H1 (cell line): Measurements from ENCODE around the gene GTF2A2. TPM values are rescaled to one million over a fixed set of nuclear protein-coding genes. Genes with fewer than 3 reads are reported as not detected.

Experiments
- CTCF ChIA-PET: fragments of 300-600 bp; sonication (Branson Sonifier 250); formaldehyde crosslinking; loops from one replicate; lab custom pipeline; 2021; ENCODE audit not compliant: partially characterized antibody; lab: Charles Lee
- POLR2A ChIA-PET: fragments of 300-600 bp; sonication (Branson Sonifier 250); formaldehyde crosslinking; loops from one replicate; lab custom pipeline; 2021; ENCODE audit warnings: inconsistent platforms; ENCODE audit not compliant: partially characterized antibody; lab: Charles Lee
- DNase-seq, 2 experiments: peaks; one replicate each; pipeline versions ENCODE4 v3.0.0 to v3.0.0-alpha.2; 2010 to 2022; ENCODE audit warnings: low spot score in 2 of 2, low read depth in 1 of 2, mixed read lengths in 1 of 2
- FAIRE-seq: peaks from 2 replicates; lab custom pipeline; 2011; peaks lifted over from hg19 to GRCh38; lab: Jason Lieb, UNC
- H2AFZ ChIP-seq: 2 replicates; pipeline ENCODE4 v1.8.1; 2012; ENCODE audit warnings: low read length, inconsistent platforms
- H2AK5ac ChIP-seq: 2 replicates; pipeline ENCODE4 v1.6.1; 2013; ENCODE audit warnings: low read depth, low read length
- H2BK120ac ChIP-seq: replicated peaks from 2 replicates; pipeline ENCODE3; 2013; ENCODE audit warnings: low read depth, low read length, inconsistent platforms
- H2BK12ac ChIP-seq: 2 replicates; pipeline ENCODE4 v1.6.1; 2013; ENCODE audit warnings: low read depth, low read length
- H2BK15ac ChIP-seq: 2 replicates; pipeline ENCODE4 v1.6.1; 2013; ENCODE audit warnings: low read length
- H2BK20ac ChIP-seq: 2 replicates; pipeline ENCODE4 v1.6.1; 2013; ENCODE audit warnings: low read length
- H2BK5ac ChIP-seq: 2 replicates; pipeline ENCODE4 v1.6.1; 2013; ENCODE audit warnings: low read depth, low read length
- H3K14ac ChIP-seq: 2 replicates; pipeline ENCODE4 v1.6.1; 2013; ENCODE audit warnings: inconsistent platforms; ENCODE audit not compliant: insufficient read length
- H3K18ac ChIP-seq: 2 replicates; pipeline ENCODE4 v1.6.1; 2013; ENCODE audit warnings: low read length; ENCODE audit errors: extremely low read depth
- H3K23ac ChIP-seq: 2 replicates; pipeline ENCODE4 v1.6.1; 2013; ENCODE audit warnings: inconsistent platforms; ENCODE audit not compliant: insufficient read length
- H3K23me2 ChIP-seq: 2 replicates; pipeline ENCODE4 v1.6.1; 2013; ENCODE audit warnings: low read depth, low read length
- H3K27ac ChIP-seq: 2 replicates; pipeline ENCODE4 v1.6.1; 2011; ENCODE audit warnings: low read depth, low read length, inconsistent platforms
- H3K27me3 ChIP-seq, 4 experiments: replicated peaks in 1 of 4; 1 replicate in 1 of 4; 2 replicates in 3 of 4; pipeline versions ENCODE4 v1.6.1 to v1.8.1; 2011 to 2013; ENCODE audit warnings: low read length in 3 of 4, mild to moderate bottlenecking in 3 of 4, inconsistent platforms in 2 of 4, mixed read lengths in 2 of 4, moderate library complexity in 1 of 4; ENCODE audit not compliant: control insufficient read depth in 3 of 4, insufficient read depth in 3 of 4; ENCODE audit errors: extremely low read depth in 1 of 4
- H3K36me3 ChIP-seq, 4 experiments: 2 replicates each; pipeline versions ENCODE4 v1.6.1 to v1.8.1; 2011 to 2013; ENCODE audit warnings: mild to moderate bottlenecking in 4 of 4, low read length in 3 of 4, moderate library complexity in 2 of 4, control low read depth in 1 of 4, inconsistent platforms in 1 of 4; ENCODE audit not compliant: insufficient read depth in 4 of 4, control insufficient read depth in 2 of 4
- H3K4ac ChIP-seq: replicated peaks from 2 replicates; pipeline ENCODE3; 2013; ENCODE audit warnings: low read length, low read depth, mixed read lengths, inconsistent platforms; ENCODE audit not compliant: insufficient read length
- H3K4me1 ChIP-seq, 4 experiments: replicated peaks in 1 of 4; 1 replicate in 1 of 4; 2 replicates in 3 of 4; pipeline versions ENCODE4 v1.6.1 to v1.8.1; 2011 to 2013; ENCODE audit warnings: low read length in 3 of 4, inconsistent platforms in 2 of 4, mixed read lengths in 1 of 4; ENCODE audit not compliant: insufficient read depth in 4 of 4, control insufficient read depth in 3 of 4
- H3K4me2 ChIP-seq, 2 experiments: 2 replicates each; pipeline versions ENCODE4 v1.6.1 to v1.8.1; 2011 to 2013; ENCODE audit warnings: low read depth in 2 of 2, low read length in 2 of 2, control low read depth in 1 of 2, inconsistent platforms in 1 of 2, mild to moderate bottlenecking in 1 of 2; ENCODE audit not compliant: insufficient read depth in 1 of 2
- H3K4me3 ChIP-seq, 4 experiments: fragments of 200-600, 300-600 bp in 1 of 4; sonication (generic), shearing (Covaris generic), sonication (Bioruptor Twin) in 1 of 4; 2 replicates each; pipeline versions ENCODE4 v1.5.1 to v1.8.1; 2011 to 2016; ENCODE audit warnings: low read length in 4 of 4, low read depth in 3 of 4, control low read depth in 2 of 4, inconsistent platforms in 2 of 4, mild to moderate bottlenecking in 2 of 4, mixed read lengths in 1 of 4, moderate library complexity in 1 of 4; ENCODE audit not compliant: insufficient read depth in 2 of 4; ENCODE audit errors: extremely low read depth in 1 of 4
- H3K56ac ChIP-seq: replicated peaks from 2 replicates; pipeline ENCODE3; 2013; ENCODE audit warnings: low read depth, mild to moderate bottlenecking, mixed read lengths, low read length, inconsistent platforms; ENCODE audit not compliant: insufficient read length
- H3K79me1 ChIP-seq: 2 replicates; pipeline ENCODE4 v1.6.1; 2013; ENCODE audit warnings: low read depth, low read length, control low read depth
- H3K79me2 ChIP-seq, 2 experiments: 2 replicates each; pipeline versions ENCODE4 v1.6.1 to v1.8.1; 2012 to 2013; ENCODE audit warnings: low read length in 2 of 2, mild to moderate bottlenecking in 2 of 2, inconsistent platforms in 1 of 2; ENCODE audit not compliant: insufficient read depth in 2 of 2, control insufficient read depth in 1 of 2
- H3K9ac ChIP-seq, 4 experiments: replicated peaks in 1 of 4; 1 replicate in 1 of 4; 2 replicates in 3 of 4; pipeline versions ENCODE4 v1.6.1 to v1.8.1; 2011 to 2013; ENCODE audit warnings: low read depth in 3 of 4, low read length in 3 of 4, control low read depth in 2 of 4, mild to moderate bottlenecking in 2 of 4, moderate library complexity in 2 of 4, inconsistent platforms in 1 of 4; ENCODE audit errors: extremely low read depth in 1 of 4
- H3K9me3 ChIP-seq, 2 experiments: 2 replicates each; pipeline versions ENCODE4 v1.6.1 to v1.8.1; 2012 to 2013; ENCODE audit warnings: mild to moderate bottlenecking in 2 of 2, moderate library complexity in 2 of 2, control low read depth in 1 of 2, inconsistent platforms in 1 of 2, low read depth in 1 of 2, low read length in 1 of 2, mixed read lengths in 1 of 2; ENCODE audit not compliant: insufficient read depth in 2 of 2
- H4K20me1 ChIP-seq, 2 experiments: replicated peaks in 1 of 2; 2 replicates each; pipeline versions ENCODE3 to v1.8.1; 2011 to 2013; ENCODE audit warnings: inconsistent platforms in 2 of 2, low read length in 2 of 2, mild to moderate bottlenecking in 1 of 2; ENCODE audit not compliant: insufficient read depth in 2 of 2, control insufficient read depth in 1 of 2
- H4K5ac ChIP-seq: 2 replicates; pipeline ENCODE4 v1.6.1; 2013; ENCODE audit warnings: low read length, low read depth, mixed read lengths, inconsistent platforms; ENCODE audit not compliant: insufficient read length
- H4K8ac ChIP-seq: 2 replicates; pipeline ENCODE4 v1.8.0; 2013; ENCODE audit warnings: mild to moderate bottlenecking, moderate library complexity, low read length, inconsistent platforms; ENCODE audit not compliant: insufficient read depth; ENCODE audit errors: extremely low read depth
- H4K91ac ChIP-seq: replicated peaks from 2 replicates; pipeline ENCODE3; 2013; ENCODE audit warnings: low read length, mixed read lengths, inconsistent platforms; ENCODE audit not compliant: insufficient read length
- ASH2L ChIP-seq: fragments of 200-600, 300-600 bp; sonication (generic); IDR thresholded peaks from one replicate; pipeline ENCODE4 v1.7.1; 2017; ENCODE audit warnings: low read length
- BRCA1 ChIP-seq: IDR thresholded peaks from 2 replicates; pipeline ENCODE4 v1.6.1; 2012; ENCODE audit warnings: low read depth, low read length, improper control_type of control experiment
- EZH2 ChIP-seq: fragments of 200-600 bp; sonication (generic); IDR thresholded peaks from 2 replicates; pipeline ENCODE4 v1.7.1; 2012; ENCODE audit warnings: low read depth, mild to moderate bottlenecking, moderate library complexity, low read length, inconsistent platforms; ENCODE audit not compliant: severe bottlenecking
- JUN ChIP-seq: IDR thresholded peaks from 2 replicates; pipeline ENCODE4 v1.6.1; 2011; ENCODE audit warnings: low read depth, mild to moderate bottlenecking, improper control_type of control experiment, low read length
- KDM4A ChIP-seq: IDR thresholded peaks from one replicate; pipeline ENCODE4 v1.7.1; 2012; ENCODE audit warnings: low read depth, mild to moderate bottlenecking, moderate library complexity, low read length, inconsistent platforms; ENCODE audit not compliant: severe bottlenecking
- KDM5A ChIP-seq: fragments of 200-600 bp; IDR thresholded peaks from 2 replicates; pipeline ENCODE4 v1.7.1; 2012; ENCODE audit warnings: mild to moderate bottlenecking, low read length, inconsistent platforms, mixed read lengths
- NANOG ChIP-seq: IDR thresholded peaks from 2 replicates; pipeline ENCODE4 v1.6.1; 2011; ENCODE audit warnings: low read length, low read depth, mild to moderate bottlenecking, inconsistent platforms; ENCODE audit not compliant: insufficient read depth, poor library complexity, severe bottlenecking
- POLR2A ChIP-seq, 2 experiments: IDR thresholded peaks; 1 replicate in 1 of 2; 2 replicates in 1 of 2; pipeline ENCODE4 v1.6.1; 2011; ENCODE audit warnings: low read depth in 2 of 2, low read length in 2 of 2, mild to moderate bottlenecking in 2 of 2; ENCODE audit errors: control extremely low read depth in 1 of 2
- POLR2AphosphoS5 ChIP-seq: IDR thresholded peaks from 2 replicates; pipeline ENCODE4 v1.6.1; 2011; ENCODE audit warnings: low read depth, low read length
- RNF2 ChIP-seq: fragments of 200-900, 300-1000 bp; sonication (generic); IDR thresholded peaks from 2 replicates; pipeline ENCODE4 v1.7.1; 2016; ENCODE audit warnings: borderline replicate concordance, low read depth, mild to moderate bottlenecking, antibody characterized with exemption, low read length; ENCODE audit not compliant: poor library complexity, severe bottlenecking; ENCODE audit errors: missing control alignments
- SAP30 ChIP-seq: fragments of 300-600 bp; sonication (generic); IDR thresholded peaks from 2 replicates; pipeline ENCODE4 v1.7.1; 2012; ENCODE audit warnings: low read length, moderate library complexity, mild to moderate bottlenecking, inconsistent platforms; ENCODE audit not compliant: insufficient read depth, insufficient replicate concordance
- SRF ChIP-seq: IDR thresholded peaks from 2 replicates; pipeline ENCODE4 v1.6.1; 2011; ENCODE audit warnings: mild to moderate bottlenecking, low read depth, low read length, moderate library complexity
- polyA plus RNA-seq, 7 experiments: library from polyadenylated mRNA; depleted of rRNA in 3 of 7; stranded (reverse) in 5 of 7; unstranded in 2 of 7; fragments of >200 nt in 5 of 7; fragments of 200-250 nt in 2 of 7; gene quantifications; 1 replicate in 5 of 7; 2 replicates in 1 of 7; 4 replicates in 1 of 7; pipeline versions ENCODE4 v1.2.1 to v1.2.3, GENCODE V29; 2011 to 2013; ENCODE audit warnings: missing spikeins in 2 of 7, mixed read lengths in 2 of 7
- total RNA-seq: library from RNA; stranded (reverse); fragmentation: NEBNext Ultra II Directional; extraction: Animal tissue kit (Norgen Biotek cat#: 25700); gene quantifications from 2 replicates; pipeline ENCODE4 v1.2.1, GENCODE V29; 2021
- TF ChIP-seq, protein P1 (sequence below): IDR thresholded peaks from 2 replicates; pipeline ENCODE4 v1.6.1; 2012; ENCODE audit warnings: inconsistent platforms

Gene GTF2A2
- total and polyA plus RNA-seq, 2 of the 8 experiments (the other 6 are each of a cell fraction or from before 2014, with no cell fraction given): 52.2 to 161 TPM

DNA sequence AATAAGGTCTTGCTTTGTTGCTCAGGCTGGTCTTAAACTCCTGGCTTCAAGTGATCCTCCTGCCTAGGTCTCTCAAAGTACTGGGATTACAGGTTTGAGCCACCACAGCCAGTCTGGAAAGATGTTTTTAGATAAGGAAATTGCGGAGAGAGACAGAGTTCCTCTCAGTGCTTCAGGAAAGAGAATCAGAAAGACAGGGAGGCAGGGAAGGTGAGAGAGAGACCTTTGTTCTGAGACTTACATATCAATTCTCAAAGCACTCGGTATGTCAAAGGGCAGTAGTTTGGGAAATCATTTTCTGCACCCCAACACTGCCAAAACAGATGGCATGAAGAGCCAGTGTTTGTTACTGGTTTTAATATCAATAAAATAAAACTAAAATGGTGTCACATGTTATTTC lies 58.9 kb downstream of the GTF2A2 start (continued):
- no peak for TF ChIP-seq KDM4A

DNA sequence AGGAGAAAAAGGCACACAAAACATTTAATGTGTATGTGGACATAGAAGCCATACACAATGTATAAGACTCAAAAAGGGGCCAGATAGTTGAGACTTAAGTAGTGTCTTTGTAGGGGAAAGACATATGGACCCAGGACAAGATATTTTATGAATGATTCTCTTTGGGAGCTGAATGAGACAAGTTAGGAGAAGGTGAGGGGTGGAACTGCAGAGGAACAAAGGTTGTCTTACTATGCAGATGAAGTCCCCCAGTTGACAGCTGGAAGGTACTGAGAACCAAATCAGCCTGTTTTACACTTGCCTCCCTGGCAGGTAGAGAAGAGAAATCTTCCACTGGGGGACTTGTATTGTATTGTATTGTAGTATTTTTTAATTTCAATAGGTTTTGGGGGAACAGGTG lies 60.7 kb downstream of the GTF2A2 start:
- Histone ChIP-seq H2BK120ac (no peak overlapping the region), H3K27ac (no peak overlapping the region), H3K23ac (no peak overlapping the region), H3K56ac (no peak overlapping the region), H3K36me3 (no peaks in the 10 kb centered on the region), H3K14ac (no peak overlapping the region), H3K79me1 (no peaks in the 10 kb centered on the region), H2BK15ac (no peak overlapping the region), H3K9ac (no peak overlapping the region), H3K18ac (no peak overlapping the region), H3K79me2 (no peaks in the 10 kb centered on the region), H3K4me2 (no peak overlapping the region), H3K23me2 (no peaks in the 10 kb centered on the region), H4K5ac (no peak overlapping the region), H2BK5ac (no peak overlapping the region), H2BK12ac (no peak overlapping the region), H2AK5ac (no peak overlapping the region), H4K91ac (no peak overlapping the region), H3K4me3 (no peak overlapping the region), H3K9me3 (no peaks in the 10 kb centered on the region), H2BK20ac (no peak overlapping the region), H2AFZ (no peak overlapping the region), H3K27me3 (no peaks in the 10 kb centered on the region), H3K4me1 (no peaks in the 10 kb centered on the region), H4K20me1 (no peaks in the 10 kb centered on the region), H3K4ac (no peak overlapping the region), H4K8ac (no peak overlapping the region)
- ChIA-PET POLR2A (interaction anchor here (0.6 kb wide), 1 partner anchor 45 kb away, joined by 4 read pairs; no protein-coding TSS in a partner anchor), CTCF (interaction anchor here (0.6 to 2.9 kb wide), 4 partner anchors 9 to 34 kb away, joined by 3 to 7 read pairs (median 4); no protein-coding TSS in a partner anchor)
- FAIRE-seq (no peak), DNase-seq (no peak)
- TF ChIP-seq POLR2AphosphoS5 (no peak), ASH2L (no peak), JUN (no peak), NANOG (no peak), EZH2 (no peak), KDM4A (no peak), SAP30 (no peak), BRCA1 (no peak), POLR2A (IDR thresholded peaks at IDR 0.05; ENCODE audit: control extremely low read depth in 1 of 2, low read depth in 2 of 2, low read length in 2 of 2) (no peak), KDM5A (no peak), RNF2 (no peak), SRF (no peak)
- TF ChIP-seq, protein P1, sequence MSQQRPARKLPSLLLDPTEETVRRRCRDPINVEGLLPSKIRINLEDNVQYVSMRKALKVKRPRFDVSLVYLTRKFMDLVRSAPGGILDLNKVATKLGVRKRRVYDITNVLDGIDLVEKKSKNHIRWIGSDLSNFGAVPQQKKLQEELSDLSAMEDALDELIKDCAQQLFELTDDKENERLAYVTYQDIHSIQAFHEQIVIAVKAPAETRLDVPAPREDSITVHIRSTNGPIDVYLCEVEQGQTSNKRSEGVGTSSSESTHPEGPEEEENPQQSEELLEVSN: no peak
